Osteocyte (in vitro differentiated cells): ENCODE measurements around the gene CCL25. TPM values are rescaled to one million over a fixed set of nuclear protein-coding genes. Genes with fewer than 3 reads are reported as not detected.

ENCODE experiments used
- DNase-seq: peaks from one replicate; pipeline ENCODE4 v3.0.0; 2021; ENCODE audit warnings: mixed read lengths; ENCODE audit not compliant: unreplicated experiment; ENCODE audit errors: extremely low spot score
- H3K27ac Mint-ChIP-seq: one replicate; pipeline ENCODE4 v1.8.0; 2021; ENCODE audit warnings: mild to moderate bottlenecking, mixed read lengths; ENCODE audit not compliant: unreplicated experiment
- H3K27me3 Mint-ChIP-seq: one replicate; pipeline ENCODE4 v1.8.0; 2021; ENCODE audit warnings: mixed read lengths; ENCODE audit not compliant: unreplicated experiment
- H3K36me3 Mint-ChIP-seq: one replicate; pipeline ENCODE4 v1.8.0; 2021; ENCODE audit warnings: mixed read lengths; ENCODE audit not compliant: unreplicated experiment
- H3K4me1 Mint-ChIP-seq: one replicate; pipeline ENCODE4 v1.8.0; 2021; ENCODE audit warnings: mixed read lengths; ENCODE audit not compliant: unreplicated experiment
- H3K4me3 Mint-ChIP-seq: one replicate; pipeline ENCODE4 v1.8.0; 2021; ENCODE audit warnings: mild to moderate bottlenecking, moderate library complexity, mixed read lengths; ENCODE audit not compliant: unreplicated experiment
- H3K9me3 Mint-ChIP-seq: one replicate; pipeline ENCODE4 v1.8.0; 2021; ENCODE audit warnings: mixed read lengths; ENCODE audit not compliant: unreplicated experiment
- CTCF ChIP-seq: fragments of 200-600 bp; sonication (generic); IDR thresholded peaks from 2 replicates; pipeline ENCODE4 v1.5.0; 2021; ENCODE audit warnings: antibody characterized with exemption, mild to moderate bottlenecking, moderate library complexity
- total RNA-seq: library from RNA; stranded (reverse); gene quantifications from 2 replicates; pipeline ENCODE4 v1.2.1, GENCODE V29; 2021

CCL25 gene
- total RNA-seq, 1 donor from 2014 or later = not detected

GRCh38 chr19:8079988-8080387 lies 27.4 kb downstream of the CCL25 start:
- no peak for TF ChIP-seq CTCF
- Mint-ChIP-seq H3K27me3 (peaks cover 8% of the 10 kb centered on the region), H3K4me1 (no peaks in the 10 kb centered on the region), H3K27ac (no peak overlapping the region), H3K9me3 (no peaks in the 10 kb centered on the region), H3K4me3 (no peak overlapping the region), H3K36me3 (no peaks in the 10 kb centered on the region)
- no peak for DNase-seq

- no peak overlapping the region for H3K27ac Mint-ChIP-seq
- H3K36me3 Mint-ChIP-seq = no peaks in the 10 kb centered on the region
- H3K4me3 Mint-ChIP-seq = no peak overlapping the region
- H3K9me3 Mint-ChIP-seq = no peaks in the 10 kb centered on the region
- peaks cover 2% of the 10 kb centered on the region for H3K4me1 Mint-ChIP-seq
- no peak for TF ChIP-seq CTCF
- DNase-seq = no peak
- peaks cover 8% of the 10 kb centered on the region for H3K27me3 Mint-ChIP-seq
Observed at GRCh38 chr19:8080832-8081231, 28.3 kb downstream of the CCL25 start.

- Mint-ChIP-seq H3K9me3 (no peaks in the 10 kb centered on the region), H3K36me3 (no peaks in the 10 kb centered on the region), H3K4me3 (no peak overlapping the region), H3K27ac (no peak overlapping the region), H3K4me1 (peaks cover 4% of the 10 kb centered on the region), H3K27me3 (peaks cover 8% of the 10 kb centered on the region)
- no peak for DNase-seq
- TF ChIP-seq CTCF = no peak
Observed at GRCh38 chr19:8081569-8082550, 29.3 kb downstream of the CCL25 start.

- Mint-ChIP-seq H3K9me3 (no peaks in the 10 kb centered on the region), H3K4me1 (peaks cover 4% of the 10 kb centered on the region), H3K4me3 (no peak overlapping the region), H3K36me3 (no peaks in the 10 kb centered on the region), H3K27ac (no peak overlapping the region), H3K27me3 (peaks cover 5% of the 10 kb centered on the region)
- no peak for TF ChIP-seq CTCF
- DNase-seq = no peak
Observed at GRCh38 chr19:8083141-8083540, 30.6 kb downstream of the CCL25 start.

- Mint-ChIP-seq H3K27me3 (peaks cover 4% of the 10 kb centered on the region), H3K36me3 (no peaks in the 10 kb centered on the region), H3K9me3 (no peaks in the 10 kb centered on the region), H3K27ac (no peak overlapping the region), H3K4me3 (no peak overlapping the region), H3K4me1 (peaks cover 4% of the 10 kb centered on the region)
- DNase-seq = no peak
- no peak for TF ChIP-seq CTCF
Observed at GRCh38 chr19:8084152-8084551, 31.6 kb downstream of the CCL25 start.
